Activated naive CD4-positive, alpha-beta T cell treated with anti-CD3 and anti-CD28 coated beads, Interleukin-2, amount 50 U/mL, for 24 hours (primary cell): ENCODE measurements around the gene CARD19.

Experiments
- H3K27ac Mint-ChIP-seq: one replicate; pipeline ENCODE4 v1.8.0; 2021; ENCODE audit warnings: mild to moderate bottlenecking, mixed read lengths
- H3K27me3 Mint-ChIP-seq: one replicate; pipeline ENCODE4 v1.8.0; 2021; ENCODE audit warnings: mixed read lengths
- H3K36me3 Mint-ChIP-seq: one replicate; pipeline ENCODE4 v1.8.0; 2021; ENCODE audit warnings: mixed read lengths
- H3K4me1 Mint-ChIP-seq: one replicate; pipeline ENCODE4 v1.8.0; 2021; ENCODE audit warnings: mixed read lengths
- H3K4me3 Mint-ChIP-seq: one replicate; pipeline ENCODE4 v1.8.0; 2021; ENCODE audit warnings: mild to moderate bottlenecking, mixed read lengths
- H3K9me3 Mint-ChIP-seq: one replicate; pipeline ENCODE4 v1.8.0; 2021; ENCODE audit warnings: mixed read lengths

The CARD19 gene

GRCh38 chr9:93079371-93079770 is 16.6 kb upstream of the CARD19 start:
- H3K9me3 Mint-ChIP-seq = no peaks in the 10 kb centered on the region
- no peaks in the 10 kb centered on the region for H3K27me3 Mint-ChIP-seq
- peaks cover 11% of the 10 kb centered on the region for H3K36me3 Mint-ChIP-seq
- H3K4me1 Mint-ChIP-seq = peaks cover 67% of the 10 kb centered on the region
- no peak overlapping the region for H3K4me3 Mint-ChIP-seq
- peak overlapping the region; percentile 73 for H3K27ac Mint-ChIP-seq

GRCh38 chr9:93080406-93080805 is 15.6 kb upstream of the CARD19 start:
- Mint-ChIP-seq H3K9me3 (no peaks in the 10 kb centered on the region), H3K4me1 (peaks cover 57% of the 10 kb centered on the region), H3K36me3 (peaks cover 12% of the 10 kb centered on the region), H3K27ac (peak overlapping the region; percentile 74), H3K4me3 (no peak overlapping the region), H3K27me3 (no peaks in the 10 kb centered on the region)

GRCh38 chr9:93081081-93081529 is 14.9 kb upstream of the CARD19 start:
- Mint-ChIP-seq H3K27me3 (no peaks in the 10 kb centered on the region), H3K27ac (peak overlapping the region; percentile 74), H3K9me3 (no peaks in the 10 kb centered on the region), H3K36me3 (peaks cover 16% of the 10 kb centered on the region), H3K4me3 (no peak overlapping the region), H3K4me1 (peaks cover 53% of the 10 kb centered on the region)

GRCh38 chr9:93081931-93082330 is 14.1 kb upstream of the CARD19 start:
- H3K9me3 Mint-ChIP-seq = no peaks in the 10 kb centered on the region
- no peak overlapping the region for H3K4me3 Mint-ChIP-seq
- H3K36me3 Mint-ChIP-seq = peaks cover 22% of the 10 kb centered on the region
- peaks cover 45% of the 10 kb centered on the region for H3K4me1 Mint-ChIP-seq
- peak overlapping the region; percentile 62 for H3K27ac Mint-ChIP-seq
- no peaks in the 10 kb centered on the region for H3K27me3 Mint-ChIP-seq

- Mint-ChIP-seq H3K4me3 (no peak overlapping the region), H3K9me3 (no peaks in the 10 kb centered on the region), H3K27me3 (no peaks in the 10 kb centered on the region), H3K36me3 (peaks cover 23% of the 10 kb centered on the region), H3K27ac (peak overlapping the region; percentile 74), H3K4me1 (peaks cover 35% of the 10 kb centered on the region)
These were observed 13.1 kb upstream of the CARD19 start for GRCh38 chr9:93082841-93083411.

- H3K4me3 Mint-ChIP-seq = peak overlapping the region; percentile 56
These were observed 12.2 kb upstream of the CARD19 start for GRCh38 chr9:93083592-93084470.

GRCh38 chr9:93084471-93084881 is 11.5 kb upstream of the CARD19 start:
- H3K27ac Mint-ChIP-seq = no peak overlapping the region
- peaks cover 41% of the 10 kb centered on the region for H3K4me1 Mint-ChIP-seq
- H3K9me3 Mint-ChIP-seq = no peaks in the 10 kb centered on the region
- H3K4me3 Mint-ChIP-seq = no peak overlapping the region
- H3K36me3 Mint-ChIP-seq = peaks cover 23% of the 10 kb centered on the region
- no peaks in the 10 kb centered on the region for H3K27me3 Mint-ChIP-seq

More at GRCh38 chr9:93083592-93084470, 12.2 kb upstream of the CARD19 start:
- Mint-ChIP-seq H3K27ac (peak overlapping the region; percentile 100), H3K36me3 (peaks cover 23% of the 10 kb centered on the region), H3K4me1 (peaks cover 37% of the 10 kb centered on the region), H3K9me3 (no peaks in the 10 kb centered on the region), H3K27me3 (no peaks in the 10 kb centered on the region)

- Mint-ChIP-seq H3K4me3 (no peak overlapping the region), H3K36me3 (peaks cover 20% of the 10 kb centered on the region), H3K27ac (no peak overlapping the region), H3K9me3 (no peaks in the 10 kb centered on the region), H3K4me1 (peaks cover 44% of the 10 kb centered on the region), H3K27me3 (no peaks in the 10 kb centered on the region)
These were observed 10.3 kb upstream of the CARD19 start for GRCh38 chr9:93085676-93086075.

- Mint-ChIP-seq H3K4me3 (no peak overlapping the region), H3K27me3 (no peaks in the 10 kb centered on the region), H3K27ac (peak overlapping the region; percentile 19), H3K36me3 (peaks cover 25% of the 10 kb centered on the region), H3K4me1 (peaks cover 43% of the 10 kb centered on the region), H3K9me3 (peaks cover 4% of the 10 kb centered on the region)
These were observed 9.4 kb upstream of the CARD19 start for GRCh38 chr9:93086447-93087224.

GRCh38 chr9:93087971-93088655 is 7.9 kb upstream of the CARD19 start:
- Mint-ChIP-seq H3K27me3 (no peaks in the 10 kb centered on the region), H3K4me1 (peaks cover 49% of the 10 kb centered on the region), H3K4me3 (no peak overlapping the region), H3K27ac (peak overlapping the region; percentile 87), H3K36me3 (peaks cover 22% of the 10 kb centered on the region), H3K9me3 (peaks cover 4% of the 10 kb centered on the region)

- Mint-ChIP-seq H3K36me3 (peaks cover 21% of the 10 kb centered on the region), H3K27me3 (no peaks in the 10 kb centered on the region), H3K27ac (peak overlapping the region; percentile 86), H3K9me3 (peaks cover 4% of the 10 kb centered on the region), H3K4me1 (peaks cover 50% of the 10 kb centered on the region), H3K4me3 (no peak overlapping the region)
These were observed 7.4 kb upstream of the CARD19 start for GRCh38 chr9:93088656-93089015.

- Mint-ChIP-seq H3K36me3 (peaks cover 19% of the 10 kb centered on the region), H3K4me1 (peaks cover 50% of the 10 kb centered on the region), H3K4me3 (no peak overlapping the region), H3K27me3 (no peaks in the 10 kb centered on the region), H3K27ac (peak overlapping the region; percentile 17), H3K9me3 (peaks cover 4% of the 10 kb centered on the region)
These were observed 7.0 kb upstream of the CARD19 start for GRCh38 chr9:93089024-93089423.

- Mint-ChIP-seq H3K36me3 (peaks cover 19% of the 10 kb centered on the region), H3K27me3 (no peaks in the 10 kb centered on the region), H3K27ac (peak overlapping the region; percentile 51), H3K4me3 (no peak overlapping the region), H3K4me1 (peaks cover 55% of the 10 kb centered on the region), H3K9me3 (peaks cover 4% of the 10 kb centered on the region)
These were observed 6.5 kb upstream of the CARD19 start for GRCh38 chr9:93089481-93089991.

GRCh38 chr9:93090091-93090655 is 5.8 kb upstream of the CARD19 start:
- peak overlapping the region; percentile 81 for H3K27ac Mint-ChIP-seq
- H3K4me1 Mint-ChIP-seq = peaks cover 62% of the 10 kb centered on the region
- no peak overlapping the region for H3K4me3 Mint-ChIP-seq
- H3K9me3 Mint-ChIP-seq = peaks cover 4% of the 10 kb centered on the region
- no peaks in the 10 kb centered on the region for H3K27me3 Mint-ChIP-seq
- peaks cover 19% of the 10 kb centered on the region for H3K36me3 Mint-ChIP-seq

- Mint-ChIP-seq H3K27ac (peak overlapping the region; percentile 97), H3K27me3 (no peaks in the 10 kb centered on the region), H3K4me1 (peaks cover 62% of the 10 kb centered on the region), H3K36me3 (peaks cover 14% of the 10 kb centered on the region), H3K9me3 (peaks cover 4% of the 10 kb centered on the region), H3K4me3 (peak overlapping the region; percentile 60)
These were observed 5.0 kb upstream of the CARD19 start for GRCh38 chr9:93091056-93091452.
